HepG2 (cell line): ENCODE measurements around the gene KIF1C. TPM values are rescaled to one million over a fixed set of nuclear protein-coding genes. Genes with fewer than 3 reads are reported as not detected.

Experiments used
- BCL6 ChIP-seq: IDR thresholded peaks from 2 replicates; pipeline ENCODE4 v1.6.1; 2016; ENCODE audit warnings: missing genetic modification reagents, missing compliant biosample characterization
- CEBPG ChIP-seq: IDR thresholded peaks from 2 replicates; pipeline ENCODE4 v1.6.1; 2016
- FOXM1 ChIP-seq: sonication (generic); formaldehyde crosslinking; IDR thresholded peaks from 2 replicates; pipeline ENCODE4 v1.5.0; 2020; ENCODE audit warnings: missing genetic modification reagents
- FOXO1 ChIP-seq: sonication (generic); formaldehyde crosslinking; IDR thresholded peaks from 2 replicates; pipeline ENCODE4 v1.4.0; 2020; ENCODE audit warnings: missing genetic modification reagents
- HMGA1 ChIP-seq: sonication (generic); formaldehyde crosslinking; conservative IDR thresholded peaks from 2 replicates; pipeline ENCODE4 v1.4.0; 2020; ENCODE audit warnings: missing genetic modification reagents
- HOXA5 ChIP-seq: sonication (generic); formaldehyde crosslinking; IDR thresholded peaks from 2 replicates; pipeline ENCODE4 v1.4.0; 2020; ENCODE audit warnings: missing genetic modification reagents
- MED1 ChIP-seq: sonication (generic); formaldehyde crosslinking; IDR thresholded peaks from 2 replicates; pipeline ENCODE4 v1.4.0; 2020; ENCODE audit warnings: missing genetic modification reagents
- MEIS1 ChIP-seq: sonication (generic); formaldehyde crosslinking; IDR thresholded peaks from 2 replicates; pipeline ENCODE4 v1.9.0; 2021; ENCODE audit warnings: mild to moderate bottlenecking, missing genetic modification reagents, moderate library complexity, borderline replicate concordance
- NFE2 ChIP-seq: sonication (generic); formaldehyde crosslinking; IDR thresholded peaks from 2 replicates; pipeline ENCODE4 v1.4.0; 2020; ENCODE audit warnings: missing genetic modification reagents
- RARA ChIP-seq: IDR thresholded peaks from 2 replicates; pipeline ENCODE4 v1.6.1; 2016; ENCODE audit warnings: missing genetic modification reagents, missing compliant biosample characterization
- RARG ChIP-seq: sonication (generic); formaldehyde crosslinking; IDR thresholded peaks from 2 replicates; pipeline ENCODE4 v1.4.0; 2020; ENCODE audit warnings: low read depth, mild to moderate bottlenecking, missing genetic modification reagents
- RORA ChIP-seq: sonication (generic); formaldehyde crosslinking; IDR thresholded peaks from 2 replicates; pipeline ENCODE4 v1.5.0; 2020; ENCODE audit warnings: mild to moderate bottlenecking, missing genetic modification reagents, moderate library complexity
- SNAPC2 ChIP-seq: sonication (generic); formaldehyde crosslinking; IDR thresholded peaks from 2 replicates; pipeline ENCODE4 v1.8.1; 2022; ENCODE audit warnings: mild to moderate bottlenecking, missing genetic modification reagents
- SYNCRIP ChIP-seq: fragments of 200-400 bp; formaldehyde crosslinking; IDR thresholded peaks from 2 replicates; pipeline ENCODE4 v1.6.1; 2018; ENCODE audit warnings: mild to moderate bottlenecking, low read depth, low read length; ENCODE audit not compliant: insufficient read depth
- TMF1 ChIP-seq: sonication (generic); formaldehyde crosslinking; IDR thresholded peaks from 2 replicates; pipeline ENCODE4 v1.8.1; 2022; ENCODE audit warnings: low read depth, missing genetic modification reagents
- ZC3H13 ChIP-seq: sonication (generic); formaldehyde crosslinking; IDR thresholded peaks from 2 replicates; pipeline ENCODE4 v1.8.1; 2023; ENCODE audit warnings: mild to moderate bottlenecking, missing genetic modification reagents, moderate library complexity
- ZFAT ChIP-seq: sonication (generic); formaldehyde crosslinking; conservative IDR thresholded peaks from 2 replicates; pipeline ENCODE4 v1.8.1; 2023; ENCODE audit warnings: missing genetic modification reagents, inconsistent platforms
- ZFP90 ChIP-seq: sonication (generic); formaldehyde crosslinking; IDR thresholded peaks from 2 replicates; pipeline ENCODE4 v1.8.0; 2022; ENCODE audit warnings: missing genetic modification reagents, mild to moderate bottlenecking, inconsistent platforms, borderline replicate concordance
- ZNF124 ChIP-seq: sonication (generic); formaldehyde crosslinking; IDR thresholded peaks from 2 replicates; pipeline ENCODE4 v1.4.0; 2020; ENCODE audit warnings: missing genetic modification reagents
- ZNF563 ChIP-seq: sonication (generic); formaldehyde crosslinking; IDR thresholded peaks from 2 replicates; pipeline ENCODE4 v1.8.0; 2022; ENCODE audit warnings: mild to moderate bottlenecking, moderate library complexity, missing genetic modification reagents
- ZNF605 ChIP-seq: sonication (generic); formaldehyde crosslinking; IDR thresholded peaks from 2 replicates; pipeline ENCODE4 v1.8.0; 2022; ENCODE audit warnings: mild to moderate bottlenecking, missing genetic modification reagents
- polyA plus RNA-seq, 8 experiments: library from polyadenylated mRNA; depleted of rRNA in 3 of 8; stranded (reverse) in 7 of 8; unstranded in 1 of 8; fragments of >200 nt; fragmentation: Illumina TruSeq in 4 of 8; extraction: Trizol in 4 of 8; gene quantifications; 2 replicates each; pipeline versions ENCODE4 v1.2.1 to v1.2.3, GENCODE V29; 2011 to 2016; ENCODE audit warnings: low read depth in 4 of 8, missing spikeins in 1 of 8, mixed read lengths in 1 of 8; ENCODE audit not compliant: insufficient read depth in 1 of 8
- total RNA-seq, 5 experiments: library from RNA; depleted of rRNA; stranded (reverse); fragments of >200 nt; fragmentation: Illumina TruSeq; extraction: Trizol; gene quantifications; 2 replicates each; pipeline ENCODE4 v1.2.3, GENCODE V29; 2016; ENCODE audit warnings: low read depth in 1 of 5
- TF ChIP-seq, protein P1 (sequence below): sonication (generic); formaldehyde crosslinking; conservative IDR thresholded peaks from 2 replicates; pipeline ENCODE4 v1.5.0; 2020; ENCODE audit warnings: missing genetic modification reagents
- TF ChIP-seq, protein P2 (sequence below): sonication (generic); formaldehyde crosslinking; IDR thresholded peaks from 2 replicates; pipeline ENCODE4 v1.8.0; 2022; ENCODE audit warnings: missing genetic modification reagents, mild to moderate bottlenecking, moderate library complexity, borderline replicate concordance
- TF ChIP-seq, protein P3 (sequence below): sonication (generic); formaldehyde crosslinking; IDR thresholded peaks from 2 replicates; pipeline ENCODE4 v1.4.0; 2020; ENCODE audit warnings: missing genetic modification reagents

Gene KIF1C
- total and polyA plus RNA-seq, 2 of the 13 experiments (the other 11 are each of a cell fraction or from before 2014, with no cell fraction given), result 70.0 to 104 TPM

DNA sequence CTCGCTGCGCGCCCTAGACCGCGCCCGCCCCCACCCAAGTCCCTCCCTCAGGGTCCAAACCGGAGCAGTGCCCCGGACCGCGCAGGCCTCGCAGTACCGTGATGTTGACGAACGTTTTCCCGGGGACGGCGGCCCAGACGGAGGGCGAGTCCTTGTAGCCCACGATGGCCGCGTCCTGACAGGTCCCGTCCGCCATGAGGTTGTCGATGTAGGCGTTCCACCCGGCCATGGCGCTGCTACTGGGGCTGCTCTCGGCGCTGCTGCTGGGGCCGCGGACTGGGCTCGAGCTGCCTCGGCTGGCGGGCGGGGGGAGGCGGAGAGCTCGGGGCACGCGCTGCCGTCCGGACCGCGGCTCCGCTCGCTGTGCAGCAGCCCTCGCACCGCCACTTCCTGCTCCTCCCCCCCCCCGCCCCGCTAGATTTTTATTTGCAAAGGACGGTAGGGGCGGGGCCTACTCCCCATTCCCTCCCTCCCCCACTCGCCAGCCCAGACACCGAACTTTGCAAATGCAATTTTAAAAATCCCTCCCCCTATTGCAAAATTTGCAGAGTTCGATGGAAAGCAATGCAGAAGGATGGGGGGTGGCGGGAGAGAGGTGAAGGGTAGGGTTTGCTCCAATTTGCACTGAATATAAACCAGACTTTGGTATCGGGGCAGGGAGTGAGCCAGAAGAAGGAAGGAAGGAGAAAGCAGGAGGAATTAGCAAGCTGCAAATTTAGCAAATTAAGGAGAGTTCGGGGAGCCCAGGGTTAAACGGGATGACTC is 49.4 kb upstream of the KIF1C start, which contains the start of gene PFN1 (continued):
- 0 out of 2 replicates have a peak, but pooled peaks have one; percentile 10 for TF ChIP-seq ZNF605 (CRISPR knock-in tag)
- TF ChIP-seq SNAPC2 (CRISPR knock-in tag), result peak; percentile 61; the same call in 1 of the 2 replicates
- TF ChIP-seq, protein P1, sequence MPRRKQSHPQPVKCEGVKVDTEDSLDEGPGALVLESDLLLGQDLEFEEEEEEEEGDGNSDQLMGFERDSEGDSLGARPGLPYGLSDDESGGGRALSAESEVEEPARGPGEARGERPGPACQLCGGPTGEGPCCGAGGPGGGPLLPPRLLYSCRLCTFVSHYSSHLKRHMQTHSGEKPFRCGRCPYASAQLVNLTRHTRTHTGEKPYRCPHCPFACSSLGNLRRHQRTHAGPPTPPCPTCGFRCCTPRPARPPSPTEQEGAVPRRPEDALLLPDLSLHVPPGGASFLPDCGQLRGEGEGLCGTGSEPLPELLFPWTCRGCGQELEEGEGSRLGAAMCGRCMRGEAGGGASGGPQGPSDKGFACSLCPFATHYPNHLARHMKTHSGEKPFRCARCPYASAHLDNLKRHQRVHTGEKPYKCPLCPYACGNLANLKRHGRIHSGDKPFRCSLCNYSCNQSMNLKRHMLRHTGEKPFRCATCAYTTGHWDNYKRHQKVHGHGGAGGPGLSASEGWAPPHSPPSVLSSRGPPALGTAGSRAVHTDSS, result 0 out of 2 replicates have a peak, but pooled peaks have one; percentile 20
- TF ChIP-seq BCL6 (CRISPR knock-in tag), result no peak
- TF ChIP-seq ZNF124 (CRISPR knock-in tag), result no peak
- no peak for TF ChIP-seq RORA
- TF ChIP-seq ZFP90 (CRISPR knock-in tag), result peak; percentile 22; the same call in 1 of the 2 replicates
- TF ChIP-seq FOXM1, result 0 out of 2 replicates have a peak, but pooled peaks have one; percentile 65
- peak; percentile 43; the same call in 1 of the 2 replicates for TF ChIP-seq FOXO1 (CRISPR knock-in tag)
- TF ChIP-seq, protein P2, sequence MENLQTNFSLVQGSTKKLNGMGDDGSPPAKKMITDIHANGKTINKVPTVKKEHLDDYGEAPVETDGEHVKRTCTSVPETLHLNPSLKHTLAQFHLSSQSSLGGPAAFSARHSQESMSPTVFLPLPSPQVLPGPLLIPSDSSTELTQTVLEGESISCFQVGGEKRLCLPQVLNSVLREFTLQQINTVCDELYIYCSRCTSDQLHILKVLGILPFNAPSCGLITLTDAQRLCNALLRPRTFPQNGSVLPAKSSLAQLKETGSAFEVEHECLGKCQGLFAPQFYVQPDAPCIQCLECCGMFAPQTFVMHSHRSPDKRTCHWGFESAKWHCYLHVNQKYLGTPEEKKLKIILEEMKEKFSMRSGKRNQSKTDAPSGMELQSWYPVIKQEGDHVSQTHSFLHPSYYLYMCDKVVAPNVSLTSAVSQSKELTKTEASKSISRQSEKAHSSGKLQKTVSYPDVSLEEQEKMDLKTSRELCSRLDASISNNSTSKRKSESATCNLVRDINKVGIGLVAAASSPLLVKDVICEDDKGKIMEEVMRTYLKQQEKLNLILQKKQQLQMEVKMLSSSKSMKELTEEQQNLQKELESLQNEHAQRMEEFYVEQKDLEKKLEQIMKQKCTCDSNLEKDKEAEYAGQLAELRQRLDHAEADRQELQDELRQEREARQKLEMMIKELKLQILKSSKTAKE (CRISPR knock-in tag), result peak; percentile 40; the same call in 1 of the 2 replicates
- TF ChIP-seq TMF1 (CRISPR knock-in tag), result peak; percentile 36; the same call in 1 of the 2 replicates
- TF ChIP-seq MED1 (CRISPR knock-in tag), result peak; percentile 63
- TF ChIP-seq ZC3H13 (CRISPR knock-in tag), result peak; percentile 97
- peak; percentile 71; the same call in 1 of the 2 replicates for TF ChIP-seq MEIS1 (CRISPR knock-in tag)
- no peak for TF ChIP-seq RARG (CRISPR knock-in tag)
- TF ChIP-seq CEBPG (CRISPR knock-in tag), result peak; percentile 76
- no peak for TF ChIP-seq NFE2
- TF ChIP-seq, protein P3, sequence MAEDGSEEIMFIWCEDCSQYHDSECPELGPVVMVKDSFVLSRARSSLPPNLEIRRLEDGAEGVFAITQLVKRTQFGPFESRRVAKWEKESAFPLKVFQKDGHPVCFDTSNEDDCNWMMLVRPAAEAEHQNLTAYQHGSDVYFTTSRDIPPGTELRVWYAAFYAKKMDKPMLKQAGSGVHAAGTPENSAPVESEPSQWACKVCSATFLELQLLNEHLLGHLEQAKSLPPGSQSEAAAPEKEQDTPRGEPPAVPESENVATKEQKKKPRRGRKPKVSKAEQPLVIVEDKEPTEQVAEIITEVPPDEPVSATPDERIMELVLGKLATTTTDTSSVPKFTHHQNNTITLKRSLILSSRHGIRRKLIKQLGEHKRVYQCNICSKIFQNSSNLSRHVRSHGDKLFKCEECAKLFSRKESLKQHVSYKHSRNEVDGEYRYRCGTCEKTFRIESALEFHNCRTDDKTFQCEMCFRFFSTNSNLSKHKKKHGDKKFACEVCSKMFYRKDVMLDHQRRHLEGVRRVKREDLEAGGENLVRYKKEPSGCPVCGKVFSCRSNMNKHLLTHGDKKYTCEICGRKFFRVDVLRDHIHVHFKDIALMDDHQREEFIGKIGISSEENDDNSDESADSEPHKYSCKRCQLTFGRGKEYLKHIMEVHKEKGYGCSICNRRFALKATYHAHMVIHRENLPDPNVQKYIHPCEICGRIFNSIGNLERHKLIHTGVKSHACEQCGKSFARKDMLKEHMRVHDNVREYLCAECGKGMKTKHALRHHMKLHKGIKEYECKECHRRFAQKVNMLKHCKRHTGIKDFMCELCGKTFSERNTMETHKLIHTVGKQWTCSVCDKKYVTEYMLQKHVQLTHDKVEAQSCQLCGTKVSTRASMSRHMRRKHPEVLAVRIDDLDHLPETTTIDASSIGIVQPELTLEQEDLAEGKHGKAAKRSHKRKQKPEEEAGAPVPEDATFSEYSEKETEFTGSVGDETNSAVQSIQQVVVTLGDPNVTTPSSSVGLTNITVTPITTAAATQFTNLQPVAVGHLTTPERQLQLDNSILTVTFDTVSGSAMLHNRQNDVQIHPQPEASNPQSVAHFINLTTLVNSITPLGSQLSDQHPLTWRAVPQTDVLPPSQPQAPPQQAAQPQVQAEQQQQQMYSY, result peak; percentile 45; the same call in 1 of the 2 replicates
- 0 out of 2 replicates have a peak, but pooled peaks have one; percentile 16 for TF ChIP-seq ZNF563 (CRISPR knock-in tag)
- TF ChIP-seq ZFAT (CRISPR knock-in tag), result 0 out of 2 replicates have a peak, but pooled peaks have one; percentile 48
- TF ChIP-seq SYNCRIP, result no peak
- no peak for TF ChIP-seq HMGA1 (CRISPR knock-in tag)
- TF ChIP-seq HOXA5 (CRISPR knock-in tag), result no peak; the same call in 1 of the 2 replicates
- TF ChIP-seq RARA (CRISPR knock-in tag), result no peak; the same call in none of the 2 replicates
